OCI-LY3 (cell line): ENCODE data around the gene TAOK2.

ENCODE experiments used
- EZH2phosphoT487 ChIP-seq: fragments of 200-600 bp; shearing (Covaris generic); IDR thresholded peaks from 2 replicates; pipeline ENCODE4 v1.6.1; 2018; ENCODE audit warnings: antibody characterized with exemption, mixed run types, low read depth
- TF ChIP-seq, protein P1 (sequence below): fragments of 200-600, 300-600 bp; sonication (generic); IDR thresholded peaks from 2 replicates; pipeline ENCODE4 v1.5.1; 2014; ENCODE audit warnings: antibody characterized with exemption, low read length, low read depth

- TF ChIP-seq, protein P1, sequence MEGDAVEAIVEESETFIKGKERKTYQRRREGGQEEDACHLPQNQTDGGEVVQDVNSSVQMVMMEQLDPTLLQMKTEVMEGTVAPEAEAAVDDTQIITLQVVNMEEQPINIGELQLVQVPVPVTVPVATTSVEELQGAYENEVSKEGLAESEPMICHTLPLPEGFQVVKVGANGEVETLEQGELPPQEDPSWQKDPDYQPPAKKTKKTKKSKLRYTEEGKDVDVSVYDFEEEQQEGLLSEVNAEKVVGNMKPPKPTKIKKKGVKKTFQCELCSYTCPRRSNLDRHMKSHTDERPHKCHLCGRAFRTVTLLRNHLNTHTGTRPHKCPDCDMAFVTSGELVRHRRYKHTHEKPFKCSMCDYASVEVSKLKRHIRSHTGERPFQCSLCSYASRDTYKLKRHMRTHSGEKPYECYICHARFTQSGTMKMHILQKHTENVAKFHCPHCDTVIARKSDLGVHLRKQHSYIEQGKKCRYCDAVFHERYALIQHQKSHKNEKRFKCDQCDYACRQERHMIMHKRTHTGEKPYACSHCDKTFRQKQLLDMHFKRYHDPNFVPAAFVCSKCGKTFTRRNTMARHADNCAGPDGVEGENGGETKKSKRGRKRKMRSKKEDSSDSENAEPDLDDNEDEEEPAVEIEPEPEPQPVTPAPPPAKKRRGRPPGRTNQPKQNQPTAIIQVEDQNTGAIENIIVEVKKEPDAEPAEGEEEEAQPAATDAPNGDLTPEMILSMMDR: no peak
- TF ChIP-seq EZH2phosphoT487: no peak
These were observed 844 bp downstream of the TAOK2 start for GRCh38 chr16:29974291-29975133.
